Suprapubic skin (tissue), 4 donors: ENCODE results near the gene GOLT1A.

ENCODE experiments used
- EP300 ChIP-seq: sonication (generic); formaldehyde crosslinking; IDR thresholded peaks from one replicate; pipeline ENCODE4 v1.6.1; 2017; ENCODE audit warnings: antibody characterized with exemption
- POLR2A ChIP-seq, 2 donors: fragments of 450-650 bp; IDR thresholded peaks; one replicate each; pipeline ENCODE4 v1.6.1; 2017; ENCODE audit warnings: antibody characterized with exemption in 2 of 2, mild to moderate bottlenecking in 2 of 2, moderate library complexity in 2 of 2
- POLR2AphosphoS5 ChIP-seq, 3 donors: sonication (generic); formaldehyde crosslinking; IDR thresholded peaks; one replicate each; pipeline ENCODE4 v1.6.1; 2017; ENCODE audit warnings: antibody characterized with exemption in 3 of 3
- TF ChIP-seq, protein P1 (sequence below), 2 donors: fragments of 200-600 bp in 1 of 2; fragments of 450-650 bp in 1 of 2; sonication (generic) in 1 of 2; IDR thresholded peaks; one replicate each; pipeline ENCODE4 v1.5.1; 2016 to 2019; ENCODE audit warnings: antibody characterized with exemption in 2 of 2, mild to moderate bottlenecking in 1 of 2, moderate library complexity in 1 of 2

DNA sequence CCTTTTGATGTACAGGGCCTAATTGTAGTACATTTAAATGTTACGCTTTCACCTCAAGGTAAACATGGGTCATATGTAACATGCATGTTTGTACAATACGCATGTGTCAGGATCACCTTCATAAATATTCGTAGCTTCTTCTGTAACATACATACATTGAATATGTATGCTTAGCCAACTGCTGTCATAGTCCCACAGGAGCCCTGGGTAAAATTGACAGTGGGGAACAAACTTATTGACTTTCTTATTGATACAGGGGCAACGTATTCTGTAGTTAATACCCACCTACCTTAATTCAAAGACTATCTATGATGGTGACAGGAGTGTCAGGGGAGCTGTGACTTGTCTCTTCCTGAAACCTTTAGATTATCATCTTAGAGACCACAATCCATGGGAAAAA, 43.9 kb downstream of the GOLT1A start:
- TF ChIP-seq, protein P1, sequence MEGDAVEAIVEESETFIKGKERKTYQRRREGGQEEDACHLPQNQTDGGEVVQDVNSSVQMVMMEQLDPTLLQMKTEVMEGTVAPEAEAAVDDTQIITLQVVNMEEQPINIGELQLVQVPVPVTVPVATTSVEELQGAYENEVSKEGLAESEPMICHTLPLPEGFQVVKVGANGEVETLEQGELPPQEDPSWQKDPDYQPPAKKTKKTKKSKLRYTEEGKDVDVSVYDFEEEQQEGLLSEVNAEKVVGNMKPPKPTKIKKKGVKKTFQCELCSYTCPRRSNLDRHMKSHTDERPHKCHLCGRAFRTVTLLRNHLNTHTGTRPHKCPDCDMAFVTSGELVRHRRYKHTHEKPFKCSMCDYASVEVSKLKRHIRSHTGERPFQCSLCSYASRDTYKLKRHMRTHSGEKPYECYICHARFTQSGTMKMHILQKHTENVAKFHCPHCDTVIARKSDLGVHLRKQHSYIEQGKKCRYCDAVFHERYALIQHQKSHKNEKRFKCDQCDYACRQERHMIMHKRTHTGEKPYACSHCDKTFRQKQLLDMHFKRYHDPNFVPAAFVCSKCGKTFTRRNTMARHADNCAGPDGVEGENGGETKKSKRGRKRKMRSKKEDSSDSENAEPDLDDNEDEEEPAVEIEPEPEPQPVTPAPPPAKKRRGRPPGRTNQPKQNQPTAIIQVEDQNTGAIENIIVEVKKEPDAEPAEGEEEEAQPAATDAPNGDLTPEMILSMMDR (IDR thresholded peaks at IDR 0.05): no peak
- TF ChIP-seq POLR2A (IDR thresholded peaks at IDR 0.05) (no peak), POLR2AphosphoS5 (IDR thresholded peaks at IDR 0.05) (no peak), EP300 (no peak)
